ENCODE data around the gene DENND11.

DENND11 gene

GRCh38 chr7:141702047-141702567 is at the start of gene DENND11:
Gene DENND11 (minus strand): TSS chr7:141702166. CDS start chr7:141702153, 13 bp downstream.
- no peak for DNase-seq (ENCODE audit: low read depth)

- no peak for DNase-seq (ENCODE audit: low read depth)
Measured at GRCh38 chr7:141748396-141748795, 46.4 kb upstream of the DENND11 start.

GRCh38 chr7:141744131-141744530 is 42.2 kb upstream of the DENND11 start:
- DNase-seq (ENCODE audit: low read depth): no peak

- DNase-seq (ENCODE audit: low read depth): no peak
Measured at GRCh38 chr7:141742229-141742628, 40.3 kb upstream of the DENND11 start.

GRCh38 chr7:141739250-141739649 is 37.3 kb upstream of the DENND11 start:
- DNase-seq (ENCODE audit: low read depth): no peak

- no peak for DNase-seq (ENCODE audit: low read depth)
Measured at GRCh38 chr7:141738592-141739013, 36.6 kb upstream of the DENND11 start.

GRCh38 chr7:141737836-141738591 is 36.0 kb upstream of the DENND11 start, which contains the start of gene SSBP1:
Gene SSBP1 (plus strand): TSS chr7:141738358. CDS start chr7:141739167, 809 bp downstream.
- peak; percentile 95 for DNase-seq (ENCODE audit: low read depth)

- no peak for DNase-seq (ENCODE audit: low read depth)
Measured at GRCh38 chr7:141737118-141737835, 35.3 kb upstream of the DENND11 start.

- no peak for DNase-seq (ENCODE audit: low read depth)
Measured at GRCh38 chr7:141731476-141732149, 29.6 kb upstream of the DENND11 start.

GRCh38 chr7:141729020-141729419 is 27.1 kb upstream of the DENND11 start:
- DNase-seq (ENCODE audit: low read depth): no peak

GRCh38 chr7:141722529-141722928 is 20.6 kb upstream of the DENND11 start:
- DNase-seq (ENCODE audit: low read depth): no peak

GRCh38 chr7:141717450-141717849 is 15.5 kb upstream of the DENND11 start:
- DNase-seq (ENCODE audit: low read depth): no peak

- DNase-seq (ENCODE audit: low read depth): no peak
Measured at GRCh38 chr7:141715794-141716689, 14.1 kb upstream of the DENND11 start.

- no peak for DNase-seq (ENCODE audit: low read depth)
Measured at GRCh38 chr7:141715018-141715417, 13.1 kb upstream of the DENND11 start.

GRCh38 chr7:141714571-141714970 is 12.6 kb upstream of the DENND11 start:
- no peak for DNase-seq (ENCODE audit: low read depth)

GRCh38 chr7:141713890-141714289 is 11.9 kb upstream of the DENND11 start:
- DNase-seq (ENCODE audit: low read depth): no peak

GRCh38 chr7:141712603-141713255 is 10.8 kb upstream of the DENND11 start:
- DNase-seq (ENCODE audit: low read depth): no peak

GRCh38 chr7:141710301-141710700 is 8.3 kb upstream of the DENND11 start:
- no peak for DNase-seq (ENCODE audit: low read depth)

- no peak for DNase-seq (ENCODE audit: low read depth)
Measured at GRCh38 chr7:141709749-141710148, 7.8 kb upstream of the DENND11 start.

- DNase-seq (ENCODE audit: low read depth): no peak
Measured at GRCh38 chr7:141709318-141709717, 7.4 kb upstream of the DENND11 start.

- DNase-seq (ENCODE audit: low read depth): no peak
Measured at GRCh38 chr7:141708351-141708750, 6.4 kb upstream of the DENND11 start, which contains the start of gene WEE2. Gene WEE2 (plus strand): TSS chr7:141708353. CDS start chr7:141708759, 406 bp downstream.
